Activated T-helper 2 cell treated with anti-CD3 and anti-CD28 coated beads, Interferon-gamma antibody, Interleukin-2, Interleukin-4, amounts not matched to agents 10 μg/mL and 5 μg/mL and 100 μg/mL, durations not matched to agents 14 hours and 24 hours and 36 hours (primary cell): Measurements from ENCODE around the gene GHR. TPM values are rescaled to one million over a fixed set of nuclear protein-coding genes. Genes with fewer than 3 reads are reported as not detected.

Experiments used
- DNase-seq: peaks from one replicate; pipeline ENCODE4 v3.0.0; 2021; ENCODE audit warnings: low spot score
- H3K27ac Mint-ChIP-seq: one replicate; pipeline ENCODE4 v1.8.0; 2021; ENCODE audit warnings: mixed read lengths
- H3K27me3 Mint-ChIP-seq: one replicate; pipeline ENCODE4 v1.8.0; 2021; ENCODE audit warnings: low read depth, mixed read lengths
- H3K36me3 Mint-ChIP-seq: one replicate; pipeline ENCODE4 v1.8.0; 2021; ENCODE audit warnings: low read depth, mixed read lengths
- H3K4me1 Mint-ChIP-seq: one replicate; pipeline ENCODE4 v1.8.0; 2021; ENCODE audit warnings: low read depth, mixed read lengths
- H3K4me3 Mint-ChIP-seq: one replicate; pipeline ENCODE4 v1.8.0; 2021; ENCODE audit warnings: low read depth, mild to moderate bottlenecking, moderate library complexity, mixed read lengths
- H3K9me3 Mint-ChIP-seq: one replicate; pipeline ENCODE4 v1.8.0; 2021; ENCODE audit warnings: mixed read lengths
- intact Hi-C: fragments of 100-400 bp; cut with micrococcal nuclease; formaldehyde crosslinking; loops from one replicate; pipeline ENCODE4 v1.15.1; 2023
- total RNA-seq: library from RNA; stranded (reverse); gene quantifications from 2 replicates; pipeline ENCODE4 v1.2.3, GENCODE V29; 2022

GHR gene
- total RNA-seq, 1 donor from 2014 or later = not detected

- Mint-ChIP-seq H3K4me3 (no peak overlapping the region), H3K27me3 (no peaks in the 10 kb centered on the region), H3K36me3 (no peaks in the 10 kb centered on the region), H3K4me1 (no peaks in the 10 kb centered on the region), H3K27ac (no peak overlapping the region), H3K9me3 (no peaks in the 10 kb centered on the region)
- intact Hi-C loops = no loop called here
- no peak for DNase-seq
Observed at GRCh38 chr5:42526179-42526578, 102.9 kb downstream of the GHR start.

- H3K4me1 Mint-ChIP-seq = no peaks in the 10 kb centered on the region
- no peaks in the 10 kb centered on the region for H3K27me3 Mint-ChIP-seq
- H3K9me3 Mint-ChIP-seq = no peaks in the 10 kb centered on the region
- intact Hi-C loops = no loop called here
- DNase-seq = no peak
- no peak overlapping the region for H3K4me3 Mint-ChIP-seq
- H3K27ac Mint-ChIP-seq = no peak overlapping the region
- no peaks in the 10 kb centered on the region for H3K36me3 Mint-ChIP-seq
Observed at GRCh38 chr5:42531611-42532010, 108.4 kb downstream of the GHR start.

- Mint-ChIP-seq H3K4me3 (no peak overlapping the region), H3K36me3 (no peaks in the 10 kb centered on the region), H3K27ac (no peak overlapping the region), H3K27me3 (no peaks in the 10 kb centered on the region), H3K4me1 (no peaks in the 10 kb centered on the region), H3K9me3 (peaks cover 12% of the 10 kb centered on the region)
- DNase-seq = no peak
- intact Hi-C loops = no loop called here
Observed at GRCh38 chr5:42542106-42542505, 118.9 kb downstream of the GHR start.

GRCh38 chr5:42543774-42544173 is 120.5 kb downstream of the GHR start:
- no peak for DNase-seq
- H3K4me3 Mint-ChIP-seq = no peak overlapping the region
- H3K27me3 Mint-ChIP-seq = no peaks in the 10 kb centered on the region
- no peaks in the 10 kb centered on the region for H3K36me3 Mint-ChIP-seq
- intact Hi-C loops = no loop called here
- H3K4me1 Mint-ChIP-seq = no peaks in the 10 kb centered on the region
- H3K27ac Mint-ChIP-seq = no peak overlapping the region
- peaks cover 12% of the 10 kb centered on the region for H3K9me3 Mint-ChIP-seq

- Mint-ChIP-seq H3K9me3 (peaks cover 10% of the 10 kb centered on the region), H3K36me3 (no peaks in the 10 kb centered on the region), H3K27ac (no peak overlapping the region), H3K27me3 (no peaks in the 10 kb centered on the region), H3K4me3 (no peak overlapping the region), H3K4me1 (no peaks in the 10 kb centered on the region)
- intact Hi-C loops = no loop called here
- DNase-seq = no peak
Observed at GRCh38 chr5:42545038-42545437, 121.8 kb downstream of the GHR start.

GRCh38 chr5:42547141-42547540 is 123.9 kb downstream of the GHR start:
- H3K9me3 Mint-ChIP-seq = no peaks in the 10 kb centered on the region
- H3K4me3 Mint-ChIP-seq = no peak overlapping the region
- no peaks in the 10 kb centered on the region for H3K4me1 Mint-ChIP-seq
- intact Hi-C loops = no loop called here
- no peaks in the 10 kb centered on the region for H3K36me3 Mint-ChIP-seq
- no peak overlapping the region for H3K27ac Mint-ChIP-seq
- H3K27me3 Mint-ChIP-seq = no peaks in the 10 kb centered on the region
- no peak for DNase-seq

GRCh38 chr5:42547894-42548293 is 124.7 kb downstream of the GHR start:
- intact Hi-C loops = no loop called here
- Mint-ChIP-seq H3K27ac (no peak overlapping the region), H3K36me3 (no peaks in the 10 kb centered on the region), H3K4me1 (no peaks in the 10 kb centered on the region), H3K27me3 (no peaks in the 10 kb centered on the region), H3K4me3 (no peak overlapping the region), H3K9me3 (no peaks in the 10 kb centered on the region)
- DNase-seq = no peak

GRCh38 chr5:42552597-42552996 is 129.4 kb downstream of the GHR start:
- no peak overlapping the region for H3K4me3 Mint-ChIP-seq
- no peaks in the 10 kb centered on the region for H3K27me3 Mint-ChIP-seq
- no peaks in the 10 kb centered on the region for H3K9me3 Mint-ChIP-seq
- DNase-seq = no peak
- intact Hi-C loops = no loop called here
- no peaks in the 10 kb centered on the region for H3K4me1 Mint-ChIP-seq
- no peaks in the 10 kb centered on the region for H3K36me3 Mint-ChIP-seq
- no peak overlapping the region for H3K27ac Mint-ChIP-seq

GRCh38 chr5:42553461-42553860 is 130.2 kb downstream of the GHR start:
- H3K4me1 Mint-ChIP-seq = no peaks in the 10 kb centered on the region
- no peaks in the 10 kb centered on the region for H3K9me3 Mint-ChIP-seq
- no peaks in the 10 kb centered on the region for H3K36me3 Mint-ChIP-seq
- H3K27me3 Mint-ChIP-seq = no peaks in the 10 kb centered on the region
- intact Hi-C loops = no loop called here
- H3K4me3 Mint-ChIP-seq = no peak overlapping the region
- DNase-seq = no peak
- H3K27ac Mint-ChIP-seq = no peak overlapping the region

GRCh38 chr5:42555010-42555409 is 131.8 kb downstream of the GHR start:
- H3K27me3 Mint-ChIP-seq = no peaks in the 10 kb centered on the region
- no peak overlapping the region for H3K4me3 Mint-ChIP-seq
- no peaks in the 10 kb centered on the region for H3K4me1 Mint-ChIP-seq
- H3K9me3 Mint-ChIP-seq = no peaks in the 10 kb centered on the region
- no peak for DNase-seq
- no peak overlapping the region for H3K27ac Mint-ChIP-seq
- no peaks in the 10 kb centered on the region for H3K36me3 Mint-ChIP-seq
- intact Hi-C loops = no loop called here

GRCh38 chr5:42555797-42556196 is 132.6 kb downstream of the GHR start:
- Mint-ChIP-seq H3K27ac (no peak overlapping the region), H3K4me1 (no peaks in the 10 kb centered on the region), H3K27me3 (peaks cover 3% of the 10 kb centered on the region), H3K36me3 (no peaks in the 10 kb centered on the region), H3K4me3 (no peak overlapping the region), H3K9me3 (no peaks in the 10 kb centered on the region)
- no peak for DNase-seq
- intact Hi-C loops = no loop called here

GRCh38 chr5:42557689-42558088 is 134.4 kb downstream of the GHR start:
- H3K4me3 Mint-ChIP-seq = no peak overlapping the region
- H3K36me3 Mint-ChIP-seq = no peaks in the 10 kb centered on the region
- no peaks in the 10 kb centered on the region for H3K9me3 Mint-ChIP-seq
- H3K27me3 Mint-ChIP-seq = peaks cover 3% of the 10 kb centered on the region
- intact Hi-C loops = no loop called here
- DNase-seq = no peak
- no peaks in the 10 kb centered on the region for H3K4me1 Mint-ChIP-seq
- no peak overlapping the region for H3K27ac Mint-ChIP-seq

- no peak overlapping the region for H3K27ac Mint-ChIP-seq
- DNase-seq = no peak
- intact Hi-C loops = no loop called here
- no peak overlapping the region for H3K4me3 Mint-ChIP-seq
- no peaks in the 10 kb centered on the region for H3K9me3 Mint-ChIP-seq
- H3K4me1 Mint-ChIP-seq = no peaks in the 10 kb centered on the region
- H3K27me3 Mint-ChIP-seq = peaks cover 3% of the 10 kb centered on the region
- no peaks in the 10 kb centered on the region for H3K36me3 Mint-ChIP-seq
Observed at GRCh38 chr5:42561656-42562055, 138.4 kb downstream of the GHR start.

- peaks cover 3% of the 10 kb centered on the region for H3K27me3 Mint-ChIP-seq
- no peaks in the 10 kb centered on the region for H3K36me3 Mint-ChIP-seq
- intact Hi-C loops = no loop called here
- no peak overlapping the region for H3K27ac Mint-ChIP-seq
- H3K9me3 Mint-ChIP-seq = no peaks in the 10 kb centered on the region
- no peak overlapping the region for H3K4me3 Mint-ChIP-seq
- no peaks in the 10 kb centered on the region for H3K4me1 Mint-ChIP-seq
- DNase-seq = no peak
Observed at GRCh38 chr5:42564689-42565356, 141.6 kb downstream of the GHR start.
